Measurements from ENCODE around the gene PRTG. TPM values are rescaled to one million over a fixed set of nuclear protein-coding genes. Genes with fewer than 3 reads are reported as not detected.

Gene PRTG
- total RNA-seq, 4 donors from 2014 or later = 0.05 to 2.0 (median 0.65) TPM

GRCh38 chr15:55590788-55591187 is 152.2 kb downstream of the PRTG start:
- Histone ChIP-seq H3K4me3 (no peak overlapping the region), H3K27ac (no peak overlapping the region), H3K27me3 (no peaks in the 10 kb centered on the region), H3K4me1 (peaks cover 3 to 13% of the 10 kb centered on the region in 2 donors), H3K9me3 (no peaks in the 10 kb centered on the region), H3K36me3 (no peaks in the 10 kb centered on the region)
- no peak for ATAC-seq
- TF ChIP-seq POLR2A (IDR thresholded peaks at IDR 0.05) = no peak
- TF ChIP-seq, protein P1, sequence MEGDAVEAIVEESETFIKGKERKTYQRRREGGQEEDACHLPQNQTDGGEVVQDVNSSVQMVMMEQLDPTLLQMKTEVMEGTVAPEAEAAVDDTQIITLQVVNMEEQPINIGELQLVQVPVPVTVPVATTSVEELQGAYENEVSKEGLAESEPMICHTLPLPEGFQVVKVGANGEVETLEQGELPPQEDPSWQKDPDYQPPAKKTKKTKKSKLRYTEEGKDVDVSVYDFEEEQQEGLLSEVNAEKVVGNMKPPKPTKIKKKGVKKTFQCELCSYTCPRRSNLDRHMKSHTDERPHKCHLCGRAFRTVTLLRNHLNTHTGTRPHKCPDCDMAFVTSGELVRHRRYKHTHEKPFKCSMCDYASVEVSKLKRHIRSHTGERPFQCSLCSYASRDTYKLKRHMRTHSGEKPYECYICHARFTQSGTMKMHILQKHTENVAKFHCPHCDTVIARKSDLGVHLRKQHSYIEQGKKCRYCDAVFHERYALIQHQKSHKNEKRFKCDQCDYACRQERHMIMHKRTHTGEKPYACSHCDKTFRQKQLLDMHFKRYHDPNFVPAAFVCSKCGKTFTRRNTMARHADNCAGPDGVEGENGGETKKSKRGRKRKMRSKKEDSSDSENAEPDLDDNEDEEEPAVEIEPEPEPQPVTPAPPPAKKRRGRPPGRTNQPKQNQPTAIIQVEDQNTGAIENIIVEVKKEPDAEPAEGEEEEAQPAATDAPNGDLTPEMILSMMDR (IDR thresholded peaks at IDR 0.05 in 4 of 5, conservative IDR thresholded peaks at IDR 0.05 in 1 of 5) = no peak
- no peak for DNase-seq
- in situ Hi-C loops (cut with MboI; ENCODE audit: low sequenced_read_pairs in 4 of 4) = no loop called here
- intact Hi-C loops (cut with DNase I; ENCODE audit: low total_unique reads) = loop anchor here (5.0 kb wide), 1 partner anchor 63 kb away; no protein-coding TSS in a partner anchor

DNA sequence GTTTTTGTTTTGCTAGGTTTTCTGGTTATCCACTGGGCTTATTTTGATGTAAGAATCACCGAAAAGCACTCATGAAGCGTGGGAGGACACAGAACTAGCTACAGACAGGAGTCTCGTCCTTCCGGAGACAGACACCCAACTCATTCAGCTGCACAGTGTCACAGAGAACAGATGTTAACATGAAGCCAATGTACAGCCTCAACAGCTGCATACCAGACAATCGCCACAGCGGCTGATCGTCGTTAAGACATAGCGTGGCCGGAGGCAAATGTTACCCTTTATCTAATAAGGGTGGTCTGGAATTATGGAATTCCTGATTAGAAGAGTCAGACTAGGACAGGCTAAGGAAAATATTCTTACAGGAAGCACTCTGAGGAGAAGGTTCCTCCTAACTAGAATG is 153.7 kb downstream of the PRTG start:
- intact Hi-C loops (cut with DNase I; ENCODE audit: low total_unique reads) = loop anchor here (1.0 kb wide), 1 partner anchor 50 kb away; no protein-coding TSS in a partner anchor
- H3K27ac ChIP-seq = peak overlapping the region; percentile 88 to 93 (median 92)

DNA sequence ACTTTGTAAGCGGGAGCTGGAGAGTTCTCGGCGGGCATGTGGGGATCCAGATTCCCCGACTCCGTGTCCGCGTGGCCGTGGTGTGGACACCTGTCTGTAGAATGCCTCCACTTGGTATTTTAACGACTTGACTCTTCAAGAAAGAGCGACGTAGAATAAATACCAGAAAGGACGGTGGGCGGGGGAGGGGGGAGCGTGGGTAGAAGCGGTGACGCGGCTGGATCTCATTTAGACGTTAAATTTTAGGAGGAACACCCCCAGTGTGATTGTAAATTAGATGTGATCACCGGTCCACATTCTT is 154.2 kb downstream of the PRTG start:
- Histone ChIP-seq H3K36me3 (no peaks in the 10 kb centered on the region), H3K27me3 (no peaks in the 10 kb centered on the region), H3K4me1 (peaks cover 3 to 23% of the 10 kb centered on the region in 2 donors), H3K4me3 (peak overlapping the region; percentile 63 to 76 (median 67)), H3K9me3 (no peaks in the 10 kb centered on the region), H3K27ac (peak overlapping the region; percentile 88 to 93 (median 92))
- no peak for DNase-seq
- no peak for ATAC-seq
- in situ Hi-C loops (cut with MboI; ENCODE audit: low sequenced_read_pairs in 4 of 4) = loop anchor here in 1 of 4 donors (5.0 kb wide), 1 partner anchor 49 kb away; no protein-coding TSS in a partner anchor
- intact Hi-C loops (cut with DNase I; ENCODE audit: low total_unique reads) = loop anchor here (1.0 kb wide), 1 partner anchor 51 kb away; no protein-coding TSS in a partner anchor
- TF ChIP-seq, protein P1 (IDR thresholded peaks at IDR 0.05 in 4 of 5, conservative IDR thresholded peaks at IDR 0.05 in 1 of 5) = no peak
- no peak for TF ChIP-seq POLR2A (IDR thresholded peaks at IDR 0.05)

More for the DNA sequence above, 153.7 kb downstream of the PRTG start:
- Histone ChIP-seq H3K4me1 (peaks cover 3 to 23% of the 10 kb centered on the region in 2 donors), H3K27me3 (no peaks in the 10 kb centered on the region), H3K9me3 (no peaks in the 10 kb centered on the region), H3K36me3 (no peaks in the 10 kb centered on the region), H3K4me3 (peak overlapping the region; percentile 63 to 76 (median 67))
- TF ChIP-seq POLR2A (IDR thresholded peaks at IDR 0.05) = no peak
- TF ChIP-seq, protein P1 (IDR thresholded peaks at IDR 0.05 in 4 of 5, conservative IDR thresholded peaks at IDR 0.05 in 1 of 5) = no peak
- in situ Hi-C loops (cut with MboI; ENCODE audit: low sequenced_read_pairs in 4 of 4) = loop anchor here in 1 of 4 donors (5.0 kb wide), 1 partner anchor 48 kb away; no protein-coding TSS in a partner anchor
- no peak for DNase-seq
- ATAC-seq = no peak

DNA sequence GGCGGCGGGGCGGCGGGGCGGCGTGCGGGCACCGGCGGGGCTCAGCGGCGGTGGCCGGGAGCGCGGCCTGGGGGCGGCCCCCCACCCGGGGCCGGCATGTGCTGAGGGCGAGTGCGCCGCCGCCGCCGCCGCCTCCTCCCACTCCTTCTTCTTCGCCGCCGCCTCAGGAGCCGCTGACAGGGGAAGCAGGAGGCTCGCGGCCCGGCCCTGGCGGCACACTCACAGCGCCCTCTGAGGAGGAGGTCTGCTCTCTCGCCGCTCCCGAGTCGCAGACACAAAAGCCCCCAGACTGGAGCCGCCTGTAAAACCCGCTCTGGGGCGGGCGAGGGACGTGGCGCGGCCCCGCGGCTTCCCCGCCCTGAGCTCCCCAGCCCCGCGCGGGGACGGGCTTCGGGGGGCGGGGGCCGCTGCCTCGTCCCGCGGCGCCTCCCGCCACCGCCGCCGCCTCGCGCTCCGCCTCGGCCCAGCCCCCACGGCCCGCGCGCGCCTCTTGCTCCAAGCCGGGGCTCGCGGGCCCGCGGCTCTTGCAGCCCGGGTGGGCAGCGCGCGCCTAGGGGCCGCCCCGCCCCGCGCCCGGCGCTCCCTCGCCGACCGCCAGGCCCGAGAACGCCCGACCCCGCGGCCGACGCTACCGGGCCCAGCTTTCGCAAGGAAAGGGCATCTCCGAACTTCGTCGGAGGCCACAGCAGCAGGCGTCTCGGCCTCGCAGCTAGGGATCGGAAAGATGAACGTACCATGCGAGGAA is 154.7 kb downstream of the PRTG start, which contains the start of gene PYGO1:
PYGO1 (minus strand) TSS at position 276 of the 745 bp plus-strand sequence. CDS start 462 bp downstream, outside the sequence.
- H3K4me1 ChIP-seq = peaks cover 3 to 23% of the 10 kb centered on the region in 2 donors
- intact Hi-C loops (cut with DNase I; ENCODE audit: low total_unique reads) (no loop called here), in situ Hi-C loops (cut with MboI; ENCODE audit: low sequenced_read_pairs in 4 of 4) (loop anchor here in 1 of 4 donors (5.0 kb wide), 1 partner anchor 49 kb away; no protein-coding TSS in a partner anchor)
- DNase-seq = peak; percentile 24 to 54
- peak within 1 kb of the TSS; percentile 65 to 76 (median 70) for H3K4me3 ChIP-seq
- peak within 1 kb of the TSS; percentile 88 to 93 (median 92) for H3K27ac ChIP-seq
- no peaks in the 10 kb centered on the region for H3K27me3 ChIP-seq
- TF ChIP-seq POLR2A (IDR thresholded peaks at IDR 0.05) = peak; percentile 41 to 78
- TF ChIP-seq, protein P1 (IDR thresholded peaks at IDR 0.05 in 4 of 5, conservative IDR thresholded peaks at IDR 0.05 in 1 of 5) = peak in 1 of 5 experiments; percentile 10
- no peaks in the 10 kb centered on the region for H3K9me3 ChIP-seq
- H3K36me3 ChIP-seq = no peaks in the 10 kb centered on the region
- peak; percentile 73 to 82 for ATAC-seq
